Type B pancreatic cell (in vitro differentiated cells): ENCODE data around the gene GPR108. TPM values are rescaled to one million over a fixed set of nuclear protein-coding genes. Genes with fewer than 3 reads are reported as not detected.

Experiments
- DNase-seq: peaks from one replicate; pipeline ENCODE4 v3.0.0; 2021; ENCODE audit warnings: mixed read lengths; ENCODE audit not compliant: unreplicated experiment; ENCODE audit errors: extremely low spot score
- H3K27ac Mint-ChIP-seq: 2 replicates; pipeline ENCODE4 v1.8.0; 2021; ENCODE audit warnings: mild to moderate bottlenecking, mixed read lengths
- H3K27me3 Mint-ChIP-seq: 2 replicates; pipeline ENCODE4 v1.8.0; 2021; ENCODE audit warnings: mixed read lengths
- H3K36me3 Mint-ChIP-seq: 2 replicates; pipeline ENCODE4 v1.8.0; 2021; ENCODE audit warnings: mixed read lengths
- H3K4me1 Mint-ChIP-seq: one replicate; pipeline ENCODE4 v1.8.0; 2021; ENCODE audit warnings: mixed read lengths; ENCODE audit not compliant: unreplicated experiment
- H3K4me3 Mint-ChIP-seq: 2 replicates; pipeline ENCODE4 v1.8.0; 2021; ENCODE audit warnings: mild to moderate bottlenecking, mixed read lengths
- H3K9me3 Mint-ChIP-seq: 2 replicates; pipeline ENCODE4 v1.8.0; 2021; ENCODE audit warnings: mixed read lengths
- CTCF ChIP-seq: fragments of 200-600 bp; sonication (generic); conservative IDR thresholded peaks from 2 replicates; pipeline ENCODE4 v1.5.0; 2021; ENCODE audit warnings: antibody characterized with exemption, mild to moderate bottlenecking
- total RNA-seq: library from RNA; stranded (reverse); gene quantifications from 2 replicates; pipeline ENCODE4 v1.2.1, GENCODE V29; 2021; ENCODE audit warnings: low replicate concordance

The GPR108 gene
- total RNA-seq, 1 donor from 2014 or later = 55.4 TPM

- Mint-ChIP-seq H3K4me3 (no peak overlapping the region), H3K36me3 (no peaks in the 10 kb centered on the region), H3K27ac (no peak overlapping the region), H3K9me3 (no peaks in the 10 kb centered on the region), H3K27me3 (peaks cover 37% of the 10 kb centered on the region), H3K4me1 (no peaks in the 10 kb centered on the region)
- DNase-seq = no peak
- TF ChIP-seq CTCF = no peak
Observed at GRCh38 chr19:6706633-6706958, 30.8 kb downstream of the GPR108 start.

- H3K9me3 Mint-ChIP-seq = no peaks in the 10 kb centered on the region
- no peak for TF ChIP-seq CTCF
- H3K36me3 Mint-ChIP-seq = no peaks in the 10 kb centered on the region
- no peak for DNase-seq
- H3K4me3 Mint-ChIP-seq = no peak overlapping the region
- H3K27ac Mint-ChIP-seq = no peak overlapping the region
- H3K4me1 Mint-ChIP-seq = no peaks in the 10 kb centered on the region
- peaks cover 32% of the 10 kb centered on the region for H3K27me3 Mint-ChIP-seq
Observed at GRCh38 chr19:6705931-6706632, 31.3 kb downstream of the GPR108 start.

- Mint-ChIP-seq H3K36me3 (no peaks in the 10 kb centered on the region), H3K9me3 (no peaks in the 10 kb centered on the region), H3K4me3 (no peak overlapping the region), H3K27ac (no peak overlapping the region), H3K27me3 (no peaks in the 10 kb centered on the region), H3K4me1 (no peaks in the 10 kb centered on the region)
- no peak for TF ChIP-seq CTCF
- DNase-seq = no peak
Observed at GRCh38 chr19:6700586-6701316, 36.6 kb downstream of the GPR108 start.

GRCh38 chr19:6699935-6700334, 37.4 kb downstream of the GPR108 start:
- DNase-seq = no peak
- TF ChIP-seq CTCF = no peak
- Mint-ChIP-seq H3K27me3 (no peaks in the 10 kb centered on the region), H3K27ac (no peak overlapping the region), H3K9me3 (no peaks in the 10 kb centered on the region), H3K36me3 (no peaks in the 10 kb centered on the region), H3K4me1 (no peaks in the 10 kb centered on the region), H3K4me3 (no peak overlapping the region)

- DNase-seq = no peak
- no peaks in the 10 kb centered on the region for H3K9me3 Mint-ChIP-seq
- no peak overlapping the region for H3K27ac Mint-ChIP-seq
- H3K27me3 Mint-ChIP-seq = no peaks in the 10 kb centered on the region
- no peaks in the 10 kb centered on the region for H3K36me3 Mint-ChIP-seq
- H3K4me1 Mint-ChIP-seq = no peaks in the 10 kb centered on the region
- H3K4me3 Mint-ChIP-seq = no peak overlapping the region
- no peak for TF ChIP-seq CTCF
Observed at GRCh38 chr19:6697291-6697690, 40.1 kb downstream of the GPR108 start.
